Neutrophil (primary cell): ENCODE data around the gene MUC5B.

ENCODE experiments used
- H3K27ac ChIP-seq: fragments of 200-600 bp; sonication (generic); 2 replicates; pipeline ENCODE4 v1.5.1; 2016; ENCODE audit warnings: mild to moderate bottlenecking, moderate library complexity
- H3K27me3 ChIP-seq: fragments of 200-600 bp; sonication (generic); 2 replicates; pipeline ENCODE4 v1.6.0; 2016; ENCODE audit warnings: mild to moderate bottlenecking
- H3K36me3 ChIP-seq: fragments of 200-600 bp; sonication (generic); 2 replicates; pipeline ENCODE4 v1.5.1; 2017
- H3K4me1 ChIP-seq, 2 experiments: fragments of 200-600 bp in 1 of 2; sonication (generic) in 1 of 2; 1 replicate in 1 of 2; 2 replicates in 1 of 2; pipeline versions ENCODE4 v1.5.1 to v1.6.1; 2013 to 2016; ENCODE audit warnings: low read depth in 1 of 2, low read length in 1 of 2, mild to moderate bottlenecking in 1 of 2, moderate library complexity in 1 of 2; ENCODE audit not compliant: control insufficient read depth in 1 of 2, insufficient read depth in 1 of 2
- H3K4me3 ChIP-seq, 2 experiments: fragments of 200-600 bp in 1 of 2; sonication (generic) in 1 of 2; 1 replicate in 1 of 2; 2 replicates in 1 of 2; pipeline ENCODE4 v1.5.1; 2013 to 2016; ENCODE audit warnings: low read depth in 1 of 2, low read length in 1 of 2, mild to moderate bottlenecking in 1 of 2, moderate library complexity in 1 of 2
- H3K9me3 ChIP-seq: fragments of 200-600 bp; sonication (generic); 2 replicates; pipeline ENCODE4 v1.5.1; 2016
- TF ChIP-seq, protein P1 (sequence below): fragments of 200-600 bp; sonication (generic); IDR thresholded peaks from 2 replicates; pipeline ENCODE4 v1.5.1; 2016; ENCODE audit warnings: antibody characterized with exemption

The MUC5B gene

DNA sequence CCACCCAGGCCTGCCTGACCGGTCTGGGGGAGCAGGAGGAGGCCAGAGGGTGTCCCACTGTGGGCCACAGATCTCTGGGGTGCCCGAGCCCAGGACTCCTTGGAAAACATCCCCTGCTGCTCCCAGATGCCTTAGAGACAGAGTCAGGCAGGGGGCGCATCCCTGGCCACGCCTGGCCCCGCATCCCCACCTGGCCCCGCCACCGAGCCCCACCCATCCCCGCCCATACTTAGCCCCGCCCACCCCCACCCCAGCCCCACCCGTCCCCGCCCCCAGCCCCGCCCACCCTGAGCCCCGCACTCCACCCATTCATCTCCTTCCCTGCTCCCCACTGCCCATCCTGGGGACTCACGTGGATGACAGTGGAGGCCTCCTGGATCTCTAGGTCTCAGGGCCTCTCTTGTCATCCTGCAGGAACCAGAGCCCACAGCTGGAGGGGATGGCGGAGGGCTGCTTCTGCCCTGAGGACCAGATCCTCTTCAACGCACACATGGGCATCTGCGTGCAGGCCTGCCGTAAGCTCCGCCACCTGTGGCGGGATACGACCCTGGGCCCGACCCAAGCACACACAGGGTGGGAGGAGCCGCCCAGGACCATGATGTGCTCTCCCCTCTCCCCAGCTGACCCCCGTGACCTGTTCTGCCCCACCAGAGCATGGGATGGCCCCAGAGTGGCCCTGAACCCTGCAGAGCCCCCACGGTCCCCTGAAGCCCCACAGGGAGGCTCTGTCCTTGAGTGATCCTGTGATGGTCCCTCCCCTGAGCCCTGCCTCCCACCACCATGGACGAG lies 33.6 kb downstream of the MUC5B start:
- no peaks in the 10 kb centered on the region for H3K4me1 ChIP-seq

DNA sequence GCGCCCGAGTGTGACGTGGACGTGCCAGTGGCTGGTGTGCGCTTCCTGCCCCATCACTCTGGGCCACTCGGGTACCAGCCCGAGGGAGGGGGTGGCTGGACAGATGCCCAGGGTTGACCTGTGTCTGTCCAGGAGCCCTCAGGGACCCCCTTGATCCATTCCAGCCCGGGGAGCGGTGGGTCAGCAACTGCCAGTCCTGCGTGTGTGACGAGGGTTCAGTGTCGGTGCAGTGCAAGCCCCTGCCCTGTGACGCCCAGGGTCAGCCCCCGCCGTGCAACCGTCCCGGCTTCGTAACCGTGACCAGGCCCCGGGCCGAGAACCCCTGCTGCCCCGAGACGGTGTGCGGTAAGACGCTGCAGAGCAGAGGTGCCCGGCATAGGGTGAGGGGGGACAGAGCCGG lies 34.5 kb downstream of the MUC5B start:
- Histone ChIP-seq H3K4me1 (peaks cover 3 to 4% of the 10 kb centered on the region in 2 experiments), H3K9me3 (no peaks in the 10 kb centered on the region), H3K4me3 (no peak overlapping the region), H3K27me3 (no peaks in the 10 kb centered on the region), H3K36me3 (no peaks in the 10 kb centered on the region), H3K27ac (no peak overlapping the region)
- TF ChIP-seq, protein P1, sequence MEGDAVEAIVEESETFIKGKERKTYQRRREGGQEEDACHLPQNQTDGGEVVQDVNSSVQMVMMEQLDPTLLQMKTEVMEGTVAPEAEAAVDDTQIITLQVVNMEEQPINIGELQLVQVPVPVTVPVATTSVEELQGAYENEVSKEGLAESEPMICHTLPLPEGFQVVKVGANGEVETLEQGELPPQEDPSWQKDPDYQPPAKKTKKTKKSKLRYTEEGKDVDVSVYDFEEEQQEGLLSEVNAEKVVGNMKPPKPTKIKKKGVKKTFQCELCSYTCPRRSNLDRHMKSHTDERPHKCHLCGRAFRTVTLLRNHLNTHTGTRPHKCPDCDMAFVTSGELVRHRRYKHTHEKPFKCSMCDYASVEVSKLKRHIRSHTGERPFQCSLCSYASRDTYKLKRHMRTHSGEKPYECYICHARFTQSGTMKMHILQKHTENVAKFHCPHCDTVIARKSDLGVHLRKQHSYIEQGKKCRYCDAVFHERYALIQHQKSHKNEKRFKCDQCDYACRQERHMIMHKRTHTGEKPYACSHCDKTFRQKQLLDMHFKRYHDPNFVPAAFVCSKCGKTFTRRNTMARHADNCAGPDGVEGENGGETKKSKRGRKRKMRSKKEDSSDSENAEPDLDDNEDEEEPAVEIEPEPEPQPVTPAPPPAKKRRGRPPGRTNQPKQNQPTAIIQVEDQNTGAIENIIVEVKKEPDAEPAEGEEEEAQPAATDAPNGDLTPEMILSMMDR, result no peak

More for the DNA sequence above, 33.6 kb downstream of the MUC5B start:
- no peak overlapping the region for H3K4me3 ChIP-seq
- TF ChIP-seq, protein P1, result no peak
- no peak overlapping the region for H3K27ac ChIP-seq
- no peaks in the 10 kb centered on the region for H3K9me3 ChIP-seq
- no peaks in the 10 kb centered on the region for H3K27me3 ChIP-seq
- H3K36me3 ChIP-seq, result no peaks in the 10 kb centered on the region

DNA sequence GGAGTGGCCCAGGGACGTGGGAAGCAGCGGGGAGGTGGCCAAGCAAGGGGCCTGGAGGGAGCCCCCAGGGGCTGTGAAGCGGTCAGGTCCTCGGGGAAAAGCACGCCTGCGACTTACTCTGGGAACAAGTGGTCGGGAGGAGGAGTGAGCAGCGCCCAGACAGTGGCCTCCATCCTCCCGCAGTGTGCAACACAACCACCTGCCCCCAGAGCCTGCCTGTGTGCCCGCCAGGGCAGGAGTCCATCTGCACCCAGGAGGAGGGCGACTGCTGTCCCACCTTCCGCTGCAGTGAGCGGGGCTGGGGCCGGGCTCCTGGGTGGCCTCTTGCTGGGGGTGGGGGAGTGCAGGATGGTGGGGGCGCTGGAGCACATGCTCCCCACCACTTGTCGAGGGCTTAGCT lies 35.0 kb downstream of the MUC5B start:
- H3K36me3 ChIP-seq, result no peaks in the 10 kb centered on the region
- peaks cover 8 to 10% of the 10 kb centered on the region in 2 experiments for H3K4me1 ChIP-seq
- no peaks in the 10 kb centered on the region for H3K27me3 ChIP-seq
- TF ChIP-seq, protein P1, result no peak
- H3K4me3 ChIP-seq, result no peak overlapping the region
- H3K27ac ChIP-seq, result no peak overlapping the region
- no peaks in the 10 kb centered on the region for H3K9me3 ChIP-seq

DNA sequence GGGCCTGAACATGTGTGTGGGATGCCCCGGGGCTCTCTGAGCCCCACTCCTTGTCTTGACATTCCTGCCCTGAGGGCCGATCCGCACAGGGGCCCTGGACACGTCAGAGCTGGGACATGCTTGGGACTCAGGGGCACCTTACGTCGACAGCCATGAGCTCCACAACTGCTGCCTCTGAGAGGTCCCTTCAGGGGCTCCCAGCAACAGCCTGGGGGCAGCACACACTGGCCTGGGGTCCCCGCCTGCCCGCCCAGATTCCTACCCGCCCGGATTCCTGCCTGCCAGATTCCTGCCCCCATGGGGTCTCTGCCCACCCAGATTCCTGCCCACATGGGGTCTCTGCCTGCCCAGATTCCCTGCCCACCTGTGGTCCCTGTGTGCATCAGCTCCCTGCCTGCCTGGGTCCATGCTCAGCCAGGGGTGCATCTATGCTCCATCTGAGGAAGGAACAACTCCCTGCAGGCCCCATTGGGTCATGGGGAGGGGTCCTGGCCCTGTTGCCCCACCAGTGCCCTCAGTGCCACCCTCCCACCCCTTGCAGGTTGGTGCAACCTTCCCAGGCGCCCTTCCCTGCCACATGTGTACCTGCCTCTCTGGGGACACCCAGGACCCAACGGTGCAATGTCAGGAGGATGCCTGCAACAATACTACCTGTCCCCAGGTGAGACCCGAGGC lies 35.7 kb downstream of the MUC5B start:
- no peak overlapping the region for H3K27ac ChIP-seq
- no peaks in the 10 kb centered on the region for H3K36me3 ChIP-seq
- TF ChIP-seq, protein P1, result no peak
- no peaks in the 10 kb centered on the region for H3K9me3 ChIP-seq
- H3K27me3 ChIP-seq, result no peaks in the 10 kb centered on the region
- peaks cover 13 to 14% of the 10 kb centered on the region in 2 experiments for H3K4me1 ChIP-seq
- H3K4me3 ChIP-seq, result no peak overlapping the region

DNA sequence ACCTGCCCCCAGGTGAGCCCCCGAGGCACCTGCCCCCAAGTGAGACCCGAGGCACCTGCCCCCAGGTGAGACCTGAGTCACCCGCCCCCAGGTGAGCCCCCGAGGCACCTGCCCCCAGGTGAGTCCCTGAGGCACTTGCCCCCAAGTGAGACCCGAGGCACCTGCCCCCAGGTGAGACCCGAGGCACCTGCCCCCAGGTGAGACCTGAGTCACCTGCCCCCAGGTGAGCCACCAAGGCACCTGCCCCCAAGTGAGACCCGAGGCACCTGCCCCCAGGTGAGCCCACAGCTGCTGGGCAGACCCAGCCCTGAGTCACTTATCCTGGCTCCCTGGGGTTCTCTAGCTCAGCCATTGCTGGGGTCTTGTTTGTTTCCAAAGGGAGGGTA lies 36.2 kb downstream of the MUC5B start:
- Histone ChIP-seq H3K27me3 (no peaks in the 10 kb centered on the region), H3K36me3 (no peaks in the 10 kb centered on the region), H3K27ac (no peak overlapping the region), H3K4me3 (no peak overlapping the region), H3K9me3 (no peaks in the 10 kb centered on the region), H3K4me1 (peaks cover 13 to 14% of the 10 kb centered on the region in 2 experiments)
- TF ChIP-seq, protein P1, result no peak
